ENCODE data around the gene AQP9.

The AQP9 gene

GRCh38 chr15:58139989-58140522 is 1.9 kb downstream of the AQP9 start:
- no peak for DNase-seq (ENCODE audit: low read depth in 2 of 2)

GRCh38 chr15:58141894-58142293 is 3.7 kb downstream of the AQP9 start:
- no peak for DNase-seq (ENCODE audit: low read depth in 2 of 2)

GRCh38 chr15:58142827-58143461 is 4.8 kb downstream of the AQP9 start:
- no peak for DNase-seq (ENCODE audit: low read depth in 2 of 2)

- DNase-seq (ENCODE audit: low read depth in 2 of 2), result no peak
Observed at GRCh38 chr15:58145606-58146005, 7.4 kb downstream of the AQP9 start.

GRCh38 chr15:58146211-58146610 is 8.0 kb downstream of the AQP9 start:
- DNase-seq (ENCODE audit: low read depth in 2 of 2), result no peak

GRCh38 chr15:58146749-58147148 is 8.6 kb downstream of the AQP9 start:
- no peak for DNase-seq (ENCODE audit: low read depth in 2 of 2)

- no peak for DNase-seq (ENCODE audit: low read depth in 2 of 2)
Observed at GRCh38 chr15:58147171-58147611, 9.0 kb downstream of the AQP9 start.

- DNase-seq (ENCODE audit: low read depth in 2 of 2), result no peak
Observed at GRCh38 chr15:58148120-58148519, 9.9 kb downstream of the AQP9 start.

- DNase-seq (ENCODE audit: low read depth in 2 of 2), result no peak
Observed at GRCh38 chr15:58148633-58149445, 10.7 kb downstream of the AQP9 start.

GRCh38 chr15:58154769-58155168 is 16.6 kb downstream of the AQP9 start:
- no peak for DNase-seq (ENCODE audit: low read depth in 2 of 2)

- DNase-seq (ENCODE audit: low read depth in 2 of 2), result no peak
Observed at GRCh38 chr15:58159827-58160386, 21.7 kb downstream of the AQP9 start.

GRCh38 chr15:58161436-58161930 is 23.3 kb downstream of the AQP9 start:
- no peak for DNase-seq (ENCODE audit: low read depth in 2 of 2)

- DNase-seq (ENCODE audit: low read depth in 2 of 2), result no peak
Observed at GRCh38 chr15:58163985-58164384, 25.8 kb downstream of the AQP9 start.

GRCh38 chr15:58164926-58165325 is 26.7 kb downstream of the AQP9 start:
- no peak for DNase-seq (ENCODE audit: low read depth in 2 of 2)

GRCh38 chr15:58165661-58166060 is 27.5 kb downstream of the AQP9 start:
- DNase-seq (ENCODE audit: low read depth in 2 of 2), result no peak

GRCh38 chr15:58167095-58167691 is 29.0 kb downstream of the AQP9 start:
- no peak for DNase-seq (ENCODE audit: low read depth in 2 of 2)

GRCh38 chr15:58169934-58170333 is 31.8 kb downstream of the AQP9 start:
- DNase-seq (ENCODE audit: low read depth in 2 of 2), result no peak

- no peak for DNase-seq (ENCODE audit: low read depth in 2 of 2)
Observed at GRCh38 chr15:58171476-58172061, 33.4 kb downstream of the AQP9 start.

GRCh38 chr15:58174709-58175108 is 36.5 kb downstream of the AQP9 start:
- DNase-seq (ENCODE audit: low read depth in 2 of 2), result no peak

- DNase-seq (ENCODE audit: low read depth in 2 of 2), result no peak
Observed at GRCh38 chr15:58175955-58176354, 37.8 kb downstream of the AQP9 start.

- no peak for DNase-seq (ENCODE audit: low read depth in 2 of 2)
Observed at GRCh38 chr15:58178668-58179067, 40.5 kb downstream of the AQP9 start.

GRCh38 chr15:58179206-58179605 is 41.0 kb downstream of the AQP9 start:
- no peak for DNase-seq (ENCODE audit: low read depth in 2 of 2)
